HG02763 (cell line): Measurements from ENCODE around the gene TXNL4A.

ENCODE experiments used
- ATAC-seq: cut with Tn5 transposase; IDR thresholded peaks from one replicate; pipeline ENCODE4 v1.9.1; 2021; ENCODE audit warnings: mild to moderate bottlenecking, moderate library complexity; ENCODE audit not compliant: unreplicated experiment

TXNL4A gene

DNA sequence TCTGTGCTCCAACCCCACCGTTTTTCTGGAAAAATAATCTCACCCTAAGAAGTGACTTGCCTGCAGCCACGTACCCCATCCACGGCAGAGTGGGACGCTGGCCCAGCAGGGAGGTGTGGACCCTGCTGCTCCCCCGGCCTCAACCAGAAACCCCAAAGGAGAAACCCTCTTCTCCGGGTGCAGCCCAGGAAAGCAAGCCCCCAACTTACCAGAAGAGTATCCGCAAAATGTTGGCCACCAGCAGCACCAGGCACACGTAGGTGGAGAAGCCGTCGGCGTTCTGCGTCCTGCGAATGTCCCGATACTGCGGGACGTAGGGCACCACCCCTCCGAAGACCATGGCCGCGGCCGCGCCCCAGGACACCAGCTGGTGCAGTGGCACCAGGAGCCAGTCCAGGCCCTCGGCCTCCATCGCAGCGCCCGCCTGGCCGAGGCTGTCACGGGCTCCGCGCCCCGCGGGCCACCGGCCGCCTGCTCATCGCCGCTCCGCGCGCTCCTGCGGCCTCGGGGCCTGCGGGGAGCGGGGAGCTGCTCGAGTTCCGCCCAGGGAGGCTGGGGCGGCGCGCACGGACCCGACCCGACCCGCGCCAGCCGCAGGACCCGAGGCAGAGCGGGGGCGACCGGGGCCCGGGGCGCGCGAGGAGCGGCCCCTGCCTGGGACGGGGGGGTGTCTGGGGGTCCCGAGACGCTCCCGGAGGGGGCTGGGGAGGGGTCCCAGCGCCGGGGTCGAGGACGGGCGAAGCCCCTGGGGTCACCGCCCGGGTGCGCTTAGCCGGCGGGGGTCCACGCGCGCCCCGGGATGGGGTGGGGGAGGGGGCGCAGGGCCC, 37.6 kb downstream of the TXNL4A start:
- ATAC-seq = peak; percentile 18

DNA sequence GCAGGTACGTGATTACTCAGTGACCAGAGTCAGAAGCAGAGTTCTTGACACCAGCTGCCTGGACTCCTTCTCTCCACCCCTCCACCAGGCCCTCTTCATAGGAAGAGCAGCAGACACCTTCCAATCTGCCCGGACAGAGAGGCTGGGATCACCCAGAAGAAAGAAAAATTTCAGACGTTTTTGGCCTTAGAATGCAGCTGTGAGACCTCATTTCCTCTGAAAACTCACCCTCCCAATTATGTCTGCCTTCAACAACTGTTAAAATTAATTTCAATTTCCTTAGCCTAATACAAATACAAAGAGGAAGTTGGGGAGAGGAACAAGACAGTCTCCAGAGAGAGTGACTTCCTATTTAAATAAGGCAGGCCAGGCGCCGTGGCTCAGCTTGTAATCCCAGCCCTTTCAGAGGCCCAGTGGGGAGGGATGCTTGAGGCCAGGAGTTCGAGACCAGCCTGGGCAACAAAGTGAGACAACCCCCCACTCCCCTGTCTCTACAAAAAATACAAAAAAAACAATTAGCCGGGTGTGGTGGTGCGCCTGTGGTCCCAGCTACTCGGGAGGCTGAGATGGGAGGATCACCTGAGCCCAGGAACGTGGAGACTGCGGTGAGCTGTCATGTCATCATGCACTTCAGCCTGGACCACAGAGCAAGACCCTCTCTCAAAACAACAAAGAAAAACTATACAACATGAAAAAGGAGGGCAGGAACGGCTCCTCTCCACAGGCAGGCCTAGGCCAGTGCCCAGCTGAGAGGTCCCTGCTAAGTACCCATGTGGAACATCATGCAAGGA, 38.5 kb downstream of the TXNL4A start:
- ATAC-seq = no peak

DNA sequence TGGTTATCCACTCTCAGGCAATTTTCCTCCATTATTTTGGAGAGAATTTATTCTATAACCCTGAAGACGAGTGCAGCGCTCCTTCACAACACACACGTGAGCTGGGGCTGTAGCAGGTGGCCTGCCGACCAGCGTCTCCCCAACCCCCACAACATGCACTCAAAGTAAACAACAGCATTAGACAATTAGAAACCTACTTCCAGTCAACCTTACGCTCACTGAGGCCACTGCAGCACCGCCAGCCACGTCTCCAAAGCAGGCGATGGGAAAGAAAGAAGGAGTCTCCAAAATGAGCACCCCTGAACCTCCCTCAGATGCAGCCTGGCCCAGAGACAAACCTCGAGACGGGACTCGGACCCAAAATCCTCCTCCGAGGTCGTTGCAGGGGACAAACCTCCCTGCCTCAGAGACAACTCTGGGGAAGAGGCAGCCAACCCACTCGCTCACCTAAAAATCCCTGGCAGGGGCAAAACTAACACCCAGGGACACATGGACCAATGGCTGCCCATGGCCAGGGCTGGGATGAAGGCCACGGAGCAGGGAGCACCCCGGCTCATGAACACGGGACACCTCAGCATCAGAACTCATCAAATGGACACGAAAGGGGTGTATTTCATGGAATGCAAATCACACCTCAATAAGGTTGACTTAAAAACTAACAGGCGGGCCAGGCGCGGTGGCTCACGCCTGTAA, 39.5 kb downstream of the TXNL4A start:
- ATAC-seq = no peak

DNA sequence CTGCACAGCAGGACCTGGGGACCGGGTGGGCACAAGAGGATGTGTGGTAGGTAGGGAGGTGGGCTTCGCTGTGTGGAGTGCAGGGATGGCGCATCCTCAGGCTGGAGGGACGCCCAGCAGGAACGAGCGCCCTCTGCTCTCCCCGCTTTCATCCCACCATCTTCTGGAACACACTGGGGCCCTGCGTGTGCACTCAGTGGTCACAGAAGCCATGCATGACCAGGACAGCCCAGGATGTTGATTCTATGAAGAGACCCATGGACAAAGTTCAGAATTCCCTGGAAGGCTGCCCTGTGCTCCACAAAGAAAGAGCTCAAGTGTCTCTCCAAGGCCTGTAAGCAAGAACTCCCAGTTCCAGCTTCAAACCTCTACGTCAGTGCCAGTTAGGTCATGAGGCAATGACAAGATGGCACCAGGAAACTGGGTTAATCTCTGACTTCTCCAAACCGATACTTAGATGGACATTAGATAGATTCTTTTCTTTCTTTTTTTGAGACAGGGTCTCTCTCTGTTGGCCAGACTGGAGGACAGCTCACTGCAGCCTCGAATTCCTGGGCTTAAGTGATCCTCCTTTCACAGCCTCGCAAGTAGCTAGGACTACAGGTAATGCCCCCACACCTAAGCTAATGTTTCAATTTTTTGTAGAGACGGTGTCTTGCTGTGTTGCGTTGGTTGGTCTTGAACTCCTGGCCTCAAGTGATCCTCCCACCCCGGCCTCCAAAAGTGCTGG, 40.3 kb downstream of the TXNL4A start:
- no peak for ATAC-seq

DNA sequence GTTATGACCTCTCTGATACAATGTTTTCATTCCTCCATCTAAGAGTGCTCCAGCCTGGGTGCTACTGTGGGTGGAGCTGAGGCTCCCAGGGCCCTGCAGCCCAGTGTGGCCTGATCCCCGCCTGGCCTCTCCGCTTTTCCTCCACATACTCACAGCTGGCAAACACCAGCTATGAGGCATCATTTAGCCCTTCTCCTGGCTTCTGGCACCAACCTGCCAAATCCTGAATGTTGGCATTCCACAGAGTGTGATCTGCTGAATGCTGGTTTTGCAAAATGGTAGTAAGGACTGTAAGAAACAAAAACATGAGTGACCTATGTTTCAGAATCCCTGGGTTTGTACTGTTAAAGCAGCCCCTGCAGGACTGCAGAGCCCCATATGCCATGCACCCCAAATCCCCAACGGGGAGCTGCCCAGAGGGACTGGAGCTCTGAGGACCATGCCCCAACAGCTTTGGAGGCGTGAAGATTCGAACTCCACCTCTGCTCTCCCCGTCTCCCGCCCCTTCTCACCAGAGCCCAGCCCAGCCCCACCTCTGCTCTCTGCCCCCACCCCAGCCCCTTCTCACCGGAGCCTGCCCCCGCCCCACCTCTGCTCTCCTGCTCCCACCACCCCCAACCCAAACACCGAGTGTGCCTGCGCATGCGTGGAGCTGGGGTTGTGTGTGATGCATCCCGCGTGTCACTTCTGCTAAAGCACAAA, 41.2 kb downstream of the TXNL4A start:
- no peak for ATAC-seq

DNA sequence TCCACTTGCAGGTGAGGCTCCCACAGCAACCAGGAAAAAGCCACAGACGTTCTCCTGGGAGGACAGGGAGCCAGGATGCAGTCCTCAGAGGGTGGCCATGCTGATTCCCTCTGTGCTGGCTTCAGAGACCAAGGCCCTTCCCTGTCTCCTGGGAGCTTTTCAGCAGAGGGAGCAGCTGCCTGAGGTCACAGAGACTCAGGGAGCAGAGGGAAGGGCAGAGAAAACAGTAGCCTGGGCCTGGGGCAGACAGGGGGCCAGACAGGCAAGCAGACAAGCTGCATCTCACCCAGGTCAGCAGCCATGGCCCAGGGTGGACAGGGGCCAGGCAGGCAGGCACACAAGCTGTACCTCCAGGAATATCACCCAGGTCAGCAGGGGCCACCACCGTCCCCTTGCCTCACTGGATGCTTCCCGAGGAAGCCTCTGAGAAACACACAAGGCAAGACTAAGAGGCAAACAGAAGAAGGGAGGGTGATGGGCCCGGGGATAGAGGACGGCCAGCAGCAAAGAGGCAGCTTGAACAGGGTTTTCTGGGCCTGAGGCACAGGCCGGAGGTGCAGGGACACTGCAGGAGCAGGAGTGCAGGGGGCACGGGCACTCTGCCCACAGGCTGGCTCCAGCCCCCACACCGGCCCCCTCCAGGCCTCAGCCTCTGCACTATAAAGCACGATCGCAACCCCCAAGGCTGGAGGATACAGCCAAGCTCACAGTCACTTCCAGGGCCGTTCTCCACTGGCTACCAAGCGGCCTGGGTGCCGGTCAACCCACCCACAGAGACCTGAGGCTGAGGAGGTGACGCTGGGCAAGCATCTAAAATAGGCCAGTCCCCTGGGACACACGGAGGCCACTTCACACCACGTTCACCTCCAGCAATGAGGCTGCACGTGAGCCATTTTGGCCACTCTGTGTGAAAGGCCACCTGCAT, 43.0 kb downstream of the TXNL4A start:
- ATAC-seq = no peak

DNA sequence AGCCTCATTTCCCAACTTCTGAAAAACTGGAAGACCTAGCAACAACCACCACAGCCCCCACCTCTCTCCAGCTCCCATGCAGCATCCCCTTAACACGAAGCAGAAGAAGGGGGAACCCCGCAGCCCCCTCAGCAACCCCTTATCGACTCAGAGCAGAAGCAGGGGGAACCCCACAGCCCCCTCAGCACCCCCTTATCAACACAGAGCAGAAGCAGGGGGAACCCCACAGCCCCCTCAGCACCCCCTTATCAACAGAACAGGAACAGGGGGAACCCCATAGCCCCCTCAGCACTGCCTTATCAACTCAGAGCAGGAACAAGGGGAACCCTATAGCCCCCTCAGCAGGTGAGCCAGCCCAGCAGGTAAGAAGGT, 43.6 kb downstream of the TXNL4A start:
- no peak for ATAC-seq

DNA sequence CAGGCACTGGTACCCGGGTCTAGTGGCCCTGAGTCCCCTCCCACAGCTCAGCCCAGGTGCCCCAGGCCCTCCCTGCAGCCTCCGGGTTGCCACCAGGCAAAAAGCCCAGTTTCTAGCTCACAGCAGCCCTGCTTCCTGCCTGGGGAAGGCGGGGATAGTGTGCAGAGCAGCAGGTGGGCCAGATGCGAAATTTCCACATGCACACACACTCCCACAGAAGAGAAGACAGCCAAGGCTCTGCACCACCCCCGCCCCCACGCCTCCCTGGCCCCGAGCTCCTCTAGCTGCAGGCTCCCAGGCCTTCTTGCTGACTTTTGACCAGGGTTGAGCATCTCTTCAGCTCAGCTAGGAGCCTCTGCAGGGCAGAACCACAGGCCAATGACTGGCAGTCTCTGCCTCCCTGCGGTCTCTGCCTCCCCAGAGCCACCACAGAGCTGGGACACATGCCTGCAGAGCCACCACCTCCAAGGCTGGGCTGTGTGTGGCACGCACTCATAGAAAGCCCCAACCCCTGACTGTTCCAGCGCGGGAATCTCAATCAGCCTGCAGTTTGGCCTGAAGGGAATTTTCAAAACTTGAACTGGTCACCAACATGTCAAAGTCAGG, 44.1 kb downstream of the TXNL4A start:
- ATAC-seq = peak; percentile 44

DNA sequence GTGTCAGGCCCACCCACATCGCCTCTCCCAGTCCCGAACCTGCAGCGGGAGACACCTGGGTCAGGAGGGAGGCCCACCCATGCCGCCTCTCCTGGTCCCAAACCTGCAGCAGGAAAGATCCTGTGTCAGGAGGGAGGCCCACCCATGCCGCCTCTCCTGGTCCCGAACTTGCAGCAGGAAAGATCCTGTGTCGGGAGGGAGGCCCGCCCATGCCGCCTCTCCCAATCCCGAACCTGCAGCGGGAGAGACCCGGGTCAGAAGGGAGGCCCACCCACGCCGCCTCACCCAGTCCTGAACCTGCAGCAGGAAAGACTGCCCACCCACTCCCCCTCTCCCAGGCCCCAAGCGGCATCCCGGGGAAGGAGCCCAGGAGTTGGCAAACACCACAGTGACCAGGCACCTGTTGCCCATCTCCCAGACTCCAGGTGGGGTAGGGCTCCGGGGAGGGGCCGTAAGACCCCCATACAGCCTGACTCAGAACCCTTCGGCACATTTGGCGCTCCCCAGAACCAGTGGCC, 44.7 kb downstream of the TXNL4A start:
- no peak for ATAC-seq

DNA sequence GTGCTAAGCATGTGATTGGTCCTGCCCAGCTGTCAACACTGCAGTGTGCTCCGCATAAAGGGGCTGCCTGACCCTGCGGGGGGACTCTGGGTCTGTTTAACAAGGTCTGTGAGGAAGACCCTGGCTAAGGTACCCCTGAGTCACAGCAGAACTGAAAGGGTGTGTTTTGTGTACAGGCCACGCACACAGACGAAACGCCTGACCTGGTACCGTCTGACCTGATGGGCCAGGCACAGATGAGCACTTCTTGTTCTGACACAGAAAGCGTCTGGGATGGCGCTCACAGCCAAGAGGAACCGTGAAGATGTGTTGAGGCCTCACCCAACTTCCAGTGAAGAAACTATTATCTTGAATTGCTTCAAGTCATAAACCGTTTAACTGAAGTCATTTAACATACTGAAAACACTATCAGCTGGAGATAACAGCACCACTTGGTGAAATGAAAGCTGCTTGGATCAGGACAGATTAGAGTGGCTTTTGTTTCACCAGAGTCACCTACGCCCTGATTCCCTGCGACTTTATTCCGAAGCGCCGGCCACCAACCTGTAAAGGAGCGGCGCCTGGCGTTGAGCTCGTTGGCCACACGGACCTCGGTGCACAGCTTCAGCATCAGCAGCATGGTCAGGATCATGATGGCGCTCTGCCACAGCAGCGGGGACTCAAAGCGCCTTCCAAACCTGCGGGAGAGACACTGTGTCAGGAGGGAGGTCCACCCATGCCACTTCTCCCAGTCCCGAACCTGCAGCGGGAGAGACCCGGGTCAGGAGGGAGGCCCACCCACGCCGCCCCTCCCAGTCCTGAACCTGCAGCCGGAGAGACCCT, 45.4 kb downstream of the TXNL4A start:
- no peak for ATAC-seq

DNA sequence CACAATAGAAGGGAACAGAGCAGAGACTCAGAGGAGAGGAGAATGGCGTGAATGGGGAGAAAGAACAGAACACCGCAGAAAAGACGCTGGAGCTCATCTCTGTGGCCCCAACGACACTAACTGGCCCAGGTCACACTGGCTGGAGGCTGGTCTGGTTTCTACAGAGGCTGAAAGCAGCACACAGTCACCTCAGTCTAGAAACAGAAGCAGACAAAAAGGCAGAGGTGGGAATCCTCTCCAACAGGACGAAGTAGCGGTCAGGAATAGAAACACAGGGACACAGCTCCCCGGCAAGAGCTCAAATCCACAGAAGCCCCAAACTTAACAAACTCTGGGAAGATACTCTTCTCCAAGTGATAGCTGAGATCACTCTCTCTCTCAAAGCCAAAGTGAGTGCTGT, 46.2 kb downstream of the TXNL4A start:
- no peak for ATAC-seq

DNA sequence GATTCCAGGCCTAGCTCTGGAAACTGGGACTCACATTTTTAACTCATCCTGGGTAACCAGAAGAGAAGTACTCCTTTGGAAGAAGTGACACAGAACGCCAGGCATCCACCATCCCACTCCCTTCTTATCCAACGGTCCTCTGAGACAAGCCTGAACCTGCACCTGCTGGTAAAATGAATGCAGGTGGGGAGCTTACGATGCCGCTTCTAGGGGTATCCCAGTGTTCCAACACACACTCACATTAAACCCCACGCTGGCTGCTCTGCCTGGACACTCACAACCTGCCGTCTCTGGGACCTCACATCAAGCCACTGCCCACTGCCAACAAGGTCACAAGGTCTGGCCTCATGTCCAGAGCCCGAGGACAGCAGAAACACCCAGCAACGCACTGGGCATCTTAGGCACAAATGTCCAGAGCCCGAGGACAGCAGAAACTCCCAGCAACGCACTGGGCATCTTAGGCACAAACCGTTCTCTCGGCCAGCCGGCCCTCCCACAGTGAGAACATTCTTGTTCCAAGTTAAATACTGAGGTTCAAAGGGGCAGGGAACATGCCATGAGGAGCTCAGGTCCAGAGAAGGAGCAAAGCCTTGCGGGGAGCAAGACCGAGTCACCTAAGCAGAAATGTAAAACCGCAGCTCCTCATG, 46.8 kb downstream of the TXNL4A start:
- no peak for ATAC-seq

DNA sequence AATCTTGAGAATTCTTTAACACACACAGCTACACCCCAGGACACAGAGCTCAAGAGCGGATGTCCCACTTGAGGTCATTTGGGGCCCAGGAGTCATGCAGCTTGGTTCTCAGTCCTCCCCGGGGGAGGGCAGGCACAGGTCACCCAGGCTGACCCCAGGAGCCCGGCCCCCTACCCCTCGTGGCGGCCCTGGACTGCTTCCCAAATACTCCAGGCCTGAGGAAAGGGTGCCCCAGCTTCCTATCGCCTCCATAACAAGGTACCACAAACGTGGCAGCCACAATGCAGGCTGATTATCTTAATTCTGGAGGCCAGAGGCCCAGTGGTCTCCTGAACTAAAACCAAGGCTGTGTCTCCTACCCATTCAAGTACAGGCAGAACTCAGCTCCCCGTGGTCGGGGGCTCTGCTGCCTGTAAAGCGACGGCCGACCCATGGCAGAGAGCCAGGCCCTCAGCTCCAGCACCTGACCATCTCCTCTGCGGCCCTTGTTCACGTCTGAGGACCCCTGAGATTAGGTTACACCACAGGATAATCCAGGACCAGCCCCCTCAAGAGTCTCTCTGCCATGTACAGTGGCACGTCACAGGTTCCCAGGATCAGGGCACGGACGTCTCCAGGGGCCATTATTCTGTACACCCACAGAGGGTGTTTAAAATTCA, 47.4 kb downstream of the TXNL4A start:
- no peak for ATAC-seq

DNA sequence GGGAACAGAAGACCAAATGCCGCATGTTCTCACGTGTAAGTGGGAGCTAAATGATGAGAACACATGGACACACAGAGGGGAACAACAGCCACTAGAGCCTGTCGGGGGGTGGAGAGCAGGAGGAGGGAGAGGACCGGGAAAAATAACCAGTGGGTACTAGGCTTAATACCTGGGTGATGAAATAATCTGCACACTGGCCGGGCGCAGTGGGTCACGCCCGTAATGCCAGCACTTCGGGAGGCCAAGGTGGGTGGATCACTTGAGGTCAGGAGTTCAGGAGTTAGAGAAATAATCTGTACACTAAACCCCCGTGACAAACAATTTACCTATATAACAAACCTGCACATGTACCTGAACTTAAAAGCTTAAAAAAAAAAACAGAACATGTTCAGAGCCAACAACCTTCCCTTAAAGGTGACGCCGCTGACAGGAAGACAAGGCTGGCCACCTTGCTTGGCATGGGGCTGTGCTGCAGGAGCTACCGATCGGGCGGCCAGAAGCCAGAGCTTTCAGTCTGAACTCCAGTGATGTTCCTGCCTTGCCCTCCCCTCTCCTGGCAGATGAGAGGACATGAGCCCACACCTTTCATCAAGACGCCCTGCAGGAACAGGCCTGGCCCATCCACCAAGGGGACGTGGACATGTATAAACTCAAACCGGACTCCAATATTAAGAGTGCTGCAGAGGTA, 48.1 kb downstream of the TXNL4A start:
- no peak for ATAC-seq

DNA sequence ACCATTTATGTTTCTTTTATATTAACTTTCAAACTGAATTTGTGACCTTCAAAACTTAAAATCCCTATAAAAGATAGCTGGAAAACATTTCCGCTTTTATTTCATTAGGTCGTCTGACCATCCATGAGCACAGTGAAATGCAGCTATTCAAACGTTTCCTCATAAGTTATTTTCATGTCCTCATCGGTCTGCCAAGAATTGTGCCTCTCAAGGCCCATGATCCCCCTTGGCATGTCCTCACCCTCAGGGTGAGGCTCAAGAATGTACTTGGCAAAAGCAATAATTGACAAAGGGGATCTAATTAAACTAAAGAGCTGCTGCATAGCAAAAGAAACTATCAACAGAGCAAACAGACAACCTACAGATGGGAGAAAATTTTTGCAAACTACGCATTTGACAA, 49.3 kb downstream of the TXNL4A start:
- no peak for ATAC-seq

DNA sequence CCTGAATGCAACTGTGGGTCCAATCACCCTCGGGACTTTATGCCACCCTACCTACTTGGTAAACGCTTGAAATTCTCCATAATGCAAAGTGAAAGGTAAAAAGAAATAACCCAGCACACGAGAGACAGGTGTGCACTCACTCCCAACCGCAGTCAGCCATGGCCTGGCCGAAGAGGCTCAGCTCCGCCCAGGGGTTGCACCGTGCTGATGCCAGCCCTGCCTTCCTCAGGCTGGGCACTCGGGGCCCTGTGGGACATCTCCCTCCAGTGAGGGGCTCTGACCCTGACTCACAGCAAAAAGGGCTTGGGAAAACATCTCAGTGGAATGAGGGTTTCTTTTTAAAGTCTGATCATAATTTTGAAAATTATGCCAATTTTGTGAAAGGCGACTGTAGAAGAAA, 50.2 kb downstream of the TXNL4A start:
- ATAC-seq = no peak
